Mesenchymal stem cell (in vitro differentiated cells and primary cell): ENCODE results near the gene UBE2U.

Source experiments
- DNase-seq: peaks from one replicate; pipeline ENCODE4 v3.0.0-alpha.2; 2013
- H2AFZ ChIP-seq: one replicate; pipeline ENCODE4 v1.6.1; 2013; ENCODE audit warnings: low read depth, mild to moderate bottlenecking, control low read depth, inconsistent platforms, low read length, moderate library complexity
- H2AK5ac ChIP-seq: 2 replicates; pipeline ENCODE4 v1.6.1; 2013; ENCODE audit warnings: low read length, moderate library complexity, mild to moderate bottlenecking, inconsistent platforms; ENCODE audit not compliant: severe bottlenecking
- H2BK120ac ChIP-seq: one replicate; pipeline ENCODE4 v1.6.1; 2013; ENCODE audit warnings: low read depth, mild to moderate bottlenecking, inconsistent platforms, low read length, moderate library complexity
- H2BK12ac ChIP-seq, 2 experiments: one replicate each; pipeline ENCODE4 v1.6.1; 2013; ENCODE audit warnings: inconsistent platforms in 2 of 2, low read length in 2 of 2, mild to moderate bottlenecking in 2 of 2, moderate library complexity in 2 of 2, control low read depth in 1 of 2
- H2BK15ac ChIP-seq: one replicate; pipeline ENCODE4 v1.6.1; 2013; ENCODE audit warnings: mild to moderate bottlenecking, low read depth, inconsistent platforms; ENCODE audit not compliant: poor library complexity, severe bottlenecking
- H2BK5ac ChIP-seq: 2 replicates; pipeline ENCODE4 v1.6.1; 2013; ENCODE audit warnings: low read depth, mild to moderate bottlenecking, low read length, control low read depth, inconsistent platforms; ENCODE audit not compliant: poor library complexity, severe bottlenecking
- H3K14ac ChIP-seq, 2 experiments: one replicate each; pipeline ENCODE4 v1.6.1; 2013; ENCODE audit warnings: inconsistent platforms in 2 of 2, low read length in 2 of 2, control low read depth in 1 of 2, mild to moderate bottlenecking in 1 of 2, moderate library complexity in 1 of 2
- H3K18ac ChIP-seq, 2 experiments: one replicate each; pipeline ENCODE4 v1.6.1; 2013; ENCODE audit warnings: inconsistent platforms in 2 of 2, low read length in 2 of 2, control low read depth in 1 of 2, low read depth in 1 of 2, mild to moderate bottlenecking in 1 of 2
- H3K23ac ChIP-seq, 2 experiments: one replicate each; pipeline ENCODE4 v1.6.1; 2013; ENCODE audit warnings: inconsistent platforms in 2 of 2, low read length in 2 of 2, mild to moderate bottlenecking in 2 of 2, moderate library complexity in 2 of 2, control low read depth in 1 of 2
- H3K27ac ChIP-seq: 2 replicates; pipeline ENCODE4 v1.5.1; 2013; ENCODE audit warnings: mild to moderate bottlenecking, moderate library complexity, low read length, control low read depth, inconsistent platforms; ENCODE audit not compliant: poor library complexity, severe bottlenecking
- H3K27me3 ChIP-seq, 2 experiments: 2 replicates each; pipeline versions ENCODE4 v1.6.1 to v1.7.0; 2013; ENCODE audit warnings: low read length in 2 of 2, mild to moderate bottlenecking in 2 of 2, moderate library complexity in 2 of 2, control low read depth in 1 of 2, inconsistent platforms in 1 of 2; ENCODE audit not compliant: control insufficient read depth in 1 of 2, insufficient read depth in 1 of 2
- H3K36me3 ChIP-seq, 2 experiments: 2 replicates each; pipeline versions ENCODE4 v1.6.1 to v1.7.0; 2013; ENCODE audit warnings: low read length in 2 of 2, control low read depth in 1 of 2, inconsistent platforms in 1 of 2, low read depth in 1 of 2, mild to moderate bottlenecking in 1 of 2; ENCODE audit not compliant: insufficient read depth in 2 of 2, control insufficient read depth in 1 of 2
- H3K4ac ChIP-seq, 2 experiments: one replicate each; pipeline ENCODE4 v1.6.1; 2013; ENCODE audit warnings: inconsistent platforms in 2 of 2, low read length in 2 of 2, mild to moderate bottlenecking in 2 of 2, moderate library complexity in 2 of 2, control low read depth in 1 of 2, low read depth in 1 of 2
- H3K4me1 ChIP-seq: 2 replicates; pipeline ENCODE4 v1.6.1; 2013; ENCODE audit warnings: low read depth, low read length, control low read depth; ENCODE audit not compliant: control insufficient read depth, insufficient read depth
- H3K4me2 ChIP-seq: 2 replicates; pipeline ENCODE4 v1.6.1; 2013; ENCODE audit warnings: low read length, mild to moderate bottlenecking, inconsistent platforms; ENCODE audit not compliant: poor library complexity, severe bottlenecking
- H3K4me3 ChIP-seq, 2 experiments: 2 replicates each; pipeline versions ENCODE4 v1.5.1 to v1.7.0; 2013; ENCODE audit warnings: low read length in 2 of 2, mild to moderate bottlenecking in 2 of 2, control low read depth in 1 of 2, low read depth in 1 of 2; ENCODE audit not compliant: insufficient read depth in 1 of 2
- H3K79me1 ChIP-seq: replicated peaks from 2 replicates; pipeline ENCODE4 v1.6.1; 2013; ENCODE audit warnings: mild to moderate bottlenecking, control low read depth, low read length, inconsistent platforms; ENCODE audit not compliant: poor library complexity, severe bottlenecking
- H3K9ac ChIP-seq: 2 replicates; pipeline ENCODE4 v1.7.0; 2013; ENCODE audit warnings: mild to moderate bottlenecking, low read length, moderate library complexity
- H3K9me3 ChIP-seq: 2 replicates; pipeline ENCODE4 v1.7.0; 2013; ENCODE audit warnings: mild to moderate bottlenecking, low read length; ENCODE audit not compliant: control insufficient read depth
- H4K8ac ChIP-seq: one replicate; pipeline ENCODE4 v1.6.1; 2013; ENCODE audit warnings: inconsistent platforms, mild to moderate bottlenecking, low read length, moderate library complexity
- H4K91ac ChIP-seq: one replicate; pipeline ENCODE4 v1.6.1; 2013; ENCODE audit warnings: mild to moderate bottlenecking, low read length, inconsistent platforms
- WGBS: methylation state at CpG from one replicate; pipeline ENCODE4 v1.1.7; 2013; ENCODE audit warnings: mixed read lengths; 5-methylcytosine and 5-hydroxymethylcytosine counted together

UBE2U gene

DNA sequence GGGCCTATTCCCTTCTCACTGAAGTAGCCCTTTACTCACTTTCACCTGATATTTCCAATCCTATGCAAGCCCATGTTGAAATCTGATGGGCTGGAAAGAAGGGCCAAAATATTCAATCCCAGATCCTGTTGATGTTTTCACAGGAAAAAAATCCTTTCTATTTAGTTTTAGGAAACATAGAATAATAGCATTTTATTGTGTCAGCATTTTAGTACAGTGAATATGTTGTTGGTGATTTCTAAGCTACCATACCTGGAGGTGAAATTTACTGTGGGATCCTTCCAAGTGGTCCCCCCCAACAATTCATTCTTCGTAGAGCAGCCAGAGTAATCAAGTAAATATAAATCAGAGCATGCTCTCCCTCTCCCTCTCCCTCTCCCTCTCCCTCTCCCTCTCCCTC, 3.4 kb upstream of the UBE2U start:
- Histone ChIP-seq H3K4me2 (no peak overlapping the region), H2AFZ (no peak overlapping the region), H2BK5ac (no peak overlapping the region), H2AK5ac (no peak overlapping the region), H3K14ac (no peak overlapping the region), H3K23ac (no peak overlapping the region), H2BK12ac (no peak overlapping the region), H3K4ac (no peak overlapping the region), H3K18ac (no peak overlapping the region), H3K9ac (no peak overlapping the region), H3K4me1 (no peaks in the 10 kb centered on the region), H4K91ac (no peak overlapping the region), H4K8ac (no peak overlapping the region), H3K9me3 (no peaks in the 10 kb centered on the region), H3K79me1 (no peaks in the 10 kb centered on the region), H3K27ac (no peak overlapping the region), H3K4me3 (no peak overlapping the region), H3K27me3 (no peaks in the 10 kb centered on the region), H3K36me3 (no peaks in the 10 kb centered on the region), H2BK15ac (no peak overlapping the region), H2BK120ac (no peak overlapping the region)
- 100% methylated on average over 1 of the region's 1 CpG for WGBS
- no peak for DNase-seq

DNA sequence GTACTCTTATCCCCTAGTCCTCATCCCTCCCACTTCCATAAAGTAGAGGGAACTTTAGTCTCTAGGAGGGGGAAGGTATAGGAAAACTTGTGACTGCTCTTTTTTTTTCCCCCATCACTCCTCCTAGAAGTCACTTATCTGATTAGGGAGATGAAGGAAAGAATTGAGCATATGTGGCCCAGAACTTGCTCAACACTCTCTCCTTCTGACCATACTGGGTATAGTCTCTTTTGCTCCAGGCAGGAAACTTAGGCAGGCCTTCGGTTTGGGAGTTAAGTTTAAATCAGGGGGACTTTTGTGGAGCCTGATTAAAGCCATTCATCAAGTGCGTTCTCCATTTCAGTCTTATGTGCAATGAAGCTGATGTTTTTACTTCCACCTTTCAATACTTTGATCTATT, 5.8 kb downstream of the UBE2U start:
- Histone ChIP-seq H3K79me1 (no peaks in the 10 kb centered on the region), H4K8ac (no peak overlapping the region), H3K23ac (no peak overlapping the region), H2BK120ac (no peak overlapping the region), H2BK5ac (no peak overlapping the region), H3K4me3 (no peak overlapping the region), H3K4me2 (no peak overlapping the region), H2BK12ac (no peak overlapping the region), H4K91ac (no peak overlapping the region), H3K36me3 (no peaks in the 10 kb centered on the region), H3K18ac (no peak overlapping the region), H3K4ac (no peak overlapping the region), H3K27me3 (no peaks in the 10 kb centered on the region), H2AK5ac (no peak overlapping the region), H3K9ac (no peak overlapping the region), H2AFZ (no peak overlapping the region), H3K14ac (no peak overlapping the region), H3K9me3 (no peaks in the 10 kb centered on the region), H3K4me1 (no peaks in the 10 kb centered on the region), H2BK15ac (no peak overlapping the region), H3K27ac (no peak overlapping the region)
- DNase-seq: no peak
- no CpG with 5 or more reads among the region's 2 CpGs for WGBS

DNA sequence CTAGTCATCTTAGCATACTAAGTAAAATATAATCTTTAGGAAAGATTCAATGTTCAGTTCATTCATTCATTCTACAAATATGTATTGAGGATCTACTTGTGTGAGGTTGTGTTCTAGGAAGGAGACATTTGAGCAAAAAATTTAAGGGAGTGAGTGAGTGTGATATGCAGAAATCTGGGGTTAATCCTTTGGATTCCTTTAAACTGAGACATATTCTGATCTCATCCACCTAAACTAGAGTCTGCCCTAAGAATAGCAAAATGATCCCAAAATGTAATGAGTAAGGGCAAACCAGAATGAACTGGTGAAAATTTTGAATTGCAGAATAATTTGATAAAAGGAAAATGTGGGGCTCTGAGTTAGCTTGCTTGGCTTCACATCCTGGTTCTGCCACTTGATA, 8.6 kb downstream of the UBE2U start:
- no peak overlapping the region for H2AFZ ChIP-seq
- H4K91ac ChIP-seq: no peak overlapping the region
- DNase-seq: no peak
- H2BK120ac ChIP-seq: no peak overlapping the region
- no peak overlapping the region for H3K23ac ChIP-seq
- no peak overlapping the region for H2AK5ac ChIP-seq
- H2BK15ac ChIP-seq: no peak overlapping the region
- no peaks in the 10 kb centered on the region for H3K36me3 ChIP-seq
- no peaks in the 10 kb centered on the region for H3K4me1 ChIP-seq
- H3K14ac ChIP-seq: no peak overlapping the region
- no peak overlapping the region for H4K8ac ChIP-seq
- no peaks in the 10 kb centered on the region for H3K79me1 ChIP-seq
- H3K27me3 ChIP-seq: no peaks in the 10 kb centered on the region
- no peak overlapping the region for H3K27ac ChIP-seq
- no peak overlapping the region for H3K4me2 ChIP-seq
- H2BK5ac ChIP-seq: no peak overlapping the region
- H3K9me3 ChIP-seq: no peaks in the 10 kb centered on the region
- H3K9ac ChIP-seq: peak overlapping the region; percentile 78
- H3K4me3 ChIP-seq: no peak overlapping the region
- H3K4ac ChIP-seq: no peak overlapping the region
- no peak overlapping the region for H2BK12ac ChIP-seq
- H3K18ac ChIP-seq: no peak overlapping the region

DNA sequence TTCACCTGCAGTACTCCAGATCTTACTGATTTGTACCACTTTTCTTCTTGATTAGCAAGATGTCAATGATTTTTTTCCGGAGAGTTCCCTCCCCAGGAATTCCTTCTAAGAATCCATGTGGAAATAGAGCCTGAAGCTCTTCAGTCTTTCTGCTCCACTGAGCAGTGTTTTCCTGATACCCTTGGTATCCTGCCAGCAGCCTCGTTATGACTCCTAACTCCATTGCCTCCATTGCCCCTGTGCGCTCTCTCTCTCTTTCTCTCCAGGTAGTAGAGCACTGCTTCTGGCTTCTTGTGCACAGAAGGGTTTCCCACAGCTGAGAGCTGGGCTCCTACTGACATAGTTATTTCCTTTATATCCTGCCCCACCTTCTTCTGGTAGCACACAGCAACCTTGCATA, 12.2 kb downstream of the UBE2U start:
- Histone ChIP-seq H3K4me1 (no peaks in the 10 kb centered on the region), H2BK120ac (no peak overlapping the region), H3K4ac (no peak overlapping the region), H2BK15ac (no peak overlapping the region), H4K8ac (no peak overlapping the region), H3K27ac (peak overlapping the region; percentile 6), H2BK12ac (no peak overlapping the region), H3K18ac (no peak overlapping the region), H4K91ac (no peak overlapping the region), H2AFZ (no peak overlapping the region), H3K4me3 (no peak overlapping the region), H3K23ac (no peak overlapping the region), H3K9me3 (no peaks in the 10 kb centered on the region), H3K4me2 (no peak overlapping the region), H3K79me1 (no peaks in the 10 kb centered on the region), H2AK5ac (no peak overlapping the region), H3K9ac (no peak overlapping the region), H3K14ac (no peak overlapping the region), H2BK5ac (no peak overlapping the region), H3K27me3 (no peaks in the 10 kb centered on the region), H3K36me3 (no peaks in the 10 kb centered on the region)
- DNase-seq: no peak
- 94% methylated on average over 3 of the region's 3 CpGs for WGBS
